Forelimb muscle (tissue), 1 donor: ENCODE measurements around the gene MDM4. TPM values are rescaled to one million over a fixed set of nuclear protein-coding genes. Genes with fewer than 3 reads are reported as not detected.

ENCODE experiments used
- polyA plus RNA-seq: library from polyadenylated mRNA; unstranded; fragments of 120-200 nt; gene quantifications from one replicate; pipeline ENCODE4 v1.2.1, GENCODE V29; 2013; ENCODE audit not compliant: insufficient read length

The MDM4 gene
- polyA plus RNA-seq, 1 donor, result 33.1 TPM

Other genes starting within 250 kb of the MDM4 start
- 3.0 TPM for gene PLEKHA6, start 156.5 kb upstream of the MDM4 start, polyA plus RNA-seq
- gene PPP1R15B, start 104.6 kb upstream of the MDM4 start, polyA plus RNA-seq, result 23.8 TPM
- gene PIK3C2B, start 21.6 kb upstream of the MDM4 start, polyA plus RNA-seq, result 27.6 TPM
- gene LRRN2, start 169.3 kb downstream of the MDM4 start, polyA plus RNA-seq, result 6.8 TPM